Mucosa of descending colon (tissue), 3 donors: ENCODE measurements around the gene PQBP1. TPM values are rescaled to one million over a fixed set of nuclear protein-coding genes. Genes with fewer than 3 reads are reported as not detected.

ENCODE experiments used
- ATAC-seq: fragments of 200-7000 bp; cut with Tn5 transposase; one replicate; pipeline ENCODE4 v1.9.1; 2020; ENCODE audit warnings: mild to moderate bottlenecking, moderate library complexity
- DNase-seq, 3 donors: peaks; one replicate each; pipeline ENCODE4 v3.0.0-alpha.2; 2020
- H3K36me3 ChIP-seq: fragments of 200-600 bp; one replicate; pipeline ENCODE4 v1.8.0; 2021; ENCODE audit warnings: low read depth, mild to moderate bottlenecking
- H3K4me1 ChIP-seq: fragments of 200-600 bp; one replicate; pipeline ENCODE4 v1.8.0; 2021; ENCODE audit warnings: low read depth, mild to moderate bottlenecking
- H3K4me3 ChIP-seq: fragments of 200-600 bp; one replicate; pipeline ENCODE4 v1.8.0; 2021; ENCODE audit warnings: mild to moderate bottlenecking
- H3K9me3 ChIP-seq: fragments of 200-600 bp; one replicate; pipeline ENCODE4 v1.8.0; 2021; ENCODE audit warnings: mild to moderate bottlenecking
- intact Hi-C, 2 donors: fragments of 100-400 bp; cut with DNase I in 1 of 2; cut with micrococcal nuclease in 1 of 2; formaldehyde crosslinking; loops; one replicate each; pipeline versions ENCODE4 v1.11.0 to v1.11.1; 2022; cut with DNase I, micrococcal nuclease
- total RNA-seq, 3 donors: library from RNA; stranded (reverse); fragmentation: NEBNext Ultra II Directional in 2 of 3; extraction: Animal tissue kit (Norgen Biotek cat#: 25700) in 2 of 3; gene quantifications; one replicate each; pipeline versions ENCODE4 v1.2.1 to v1.2.4, GENCODE V29; 2021 to 2023
- TF ChIP-seq, protein P1 (sequence below): fragments of 200-600 bp; IDR thresholded peaks from one replicate; pipeline ENCODE4 v1.8.0; 2022; ENCODE audit warnings: antibody characterized with exemption, mild to moderate bottlenecking
- donor health status: DM: no; HTN: no; CAD: no; lungs with moderate emphysema.
- donor health status: DM: no; HTN: no; CAD: no.
- donor health status: DM: no; HTN: yes; CAD: no.

The PQBP1 gene
- total RNA-seq, 3 donors from 2014 or later: 55.5 to 88.8 (median 69.6) TPM

DNA sequence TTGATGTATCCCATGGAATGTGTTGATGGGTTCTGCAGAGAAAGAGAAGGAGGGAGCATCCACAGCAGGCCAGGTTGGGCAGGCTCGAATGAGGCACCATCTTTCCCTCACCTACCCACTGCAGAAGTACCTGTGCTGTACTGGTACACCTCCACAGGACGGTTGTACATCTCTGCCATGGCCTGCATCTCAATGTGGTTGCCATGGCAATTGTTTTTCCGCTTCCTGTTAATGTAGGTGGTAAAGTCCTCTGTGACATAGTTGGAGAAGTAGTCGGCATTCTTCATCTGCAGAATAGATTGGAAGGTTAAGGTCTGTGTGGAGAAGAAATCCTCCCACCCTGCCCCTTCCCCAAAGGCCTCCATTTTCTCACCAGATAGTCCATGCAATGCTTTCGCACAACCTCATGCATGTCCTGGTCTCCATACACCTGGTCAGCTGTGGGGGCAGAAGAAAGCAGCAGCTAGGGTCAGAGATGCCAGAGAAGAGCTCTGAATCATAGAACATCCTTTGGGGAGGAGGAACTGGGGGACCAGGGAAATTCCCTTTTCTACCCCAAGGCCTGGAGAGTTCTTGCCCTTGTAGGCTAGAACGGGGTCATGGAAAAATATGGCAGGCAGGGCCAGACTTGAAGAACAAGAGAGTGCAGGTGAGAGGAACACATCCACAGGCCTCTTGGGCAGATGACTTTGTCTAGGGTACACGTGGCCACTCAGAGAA lies 37.0 kb downstream of the PQBP1 start:
- intact Hi-C loops: no loop called here
- ATAC-seq: no peak
- Histone ChIP-seq H3K4me3 (no peak overlapping the region), H3K9me3 (no peaks in the 10 kb centered on the region), H3K36me3 (no peaks in the 10 kb centered on the region), H3K4me1 (no peaks in the 10 kb centered on the region)
- DNase-seq: no peak
- TF ChIP-seq, protein P1, sequence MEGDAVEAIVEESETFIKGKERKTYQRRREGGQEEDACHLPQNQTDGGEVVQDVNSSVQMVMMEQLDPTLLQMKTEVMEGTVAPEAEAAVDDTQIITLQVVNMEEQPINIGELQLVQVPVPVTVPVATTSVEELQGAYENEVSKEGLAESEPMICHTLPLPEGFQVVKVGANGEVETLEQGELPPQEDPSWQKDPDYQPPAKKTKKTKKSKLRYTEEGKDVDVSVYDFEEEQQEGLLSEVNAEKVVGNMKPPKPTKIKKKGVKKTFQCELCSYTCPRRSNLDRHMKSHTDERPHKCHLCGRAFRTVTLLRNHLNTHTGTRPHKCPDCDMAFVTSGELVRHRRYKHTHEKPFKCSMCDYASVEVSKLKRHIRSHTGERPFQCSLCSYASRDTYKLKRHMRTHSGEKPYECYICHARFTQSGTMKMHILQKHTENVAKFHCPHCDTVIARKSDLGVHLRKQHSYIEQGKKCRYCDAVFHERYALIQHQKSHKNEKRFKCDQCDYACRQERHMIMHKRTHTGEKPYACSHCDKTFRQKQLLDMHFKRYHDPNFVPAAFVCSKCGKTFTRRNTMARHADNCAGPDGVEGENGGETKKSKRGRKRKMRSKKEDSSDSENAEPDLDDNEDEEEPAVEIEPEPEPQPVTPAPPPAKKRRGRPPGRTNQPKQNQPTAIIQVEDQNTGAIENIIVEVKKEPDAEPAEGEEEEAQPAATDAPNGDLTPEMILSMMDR: no peak

DNA sequence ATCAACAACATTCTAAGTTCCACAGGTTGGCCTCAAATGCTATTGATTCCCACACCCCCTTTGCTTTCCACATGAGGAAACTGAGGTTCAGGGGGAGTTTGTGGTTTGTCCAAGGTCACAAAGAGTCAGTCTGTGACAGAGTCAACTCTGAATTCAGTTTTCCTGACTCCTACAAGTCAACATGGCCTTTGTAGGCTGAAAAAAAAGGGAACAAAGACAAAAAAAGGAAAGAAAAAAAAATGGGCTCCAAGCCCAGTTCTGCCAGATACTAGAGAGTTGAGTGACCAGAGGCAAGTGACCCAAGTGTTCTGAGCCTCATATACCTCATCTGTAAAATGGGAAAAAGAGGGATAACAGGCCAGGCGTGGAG lies 37.6 kb downstream of the PQBP1 start:
- H3K36me3 ChIP-seq: no peaks in the 10 kb centered on the region
- no peaks in the 10 kb centered on the region for H3K9me3 ChIP-seq
- ATAC-seq (no peak), DNase-seq (no peak)
- TF ChIP-seq, protein P1: no peak
- no peak overlapping the region for H3K4me3 ChIP-seq
- H3K4me1 ChIP-seq: no peaks in the 10 kb centered on the region
- intact Hi-C loops: no loop called here

DNA sequence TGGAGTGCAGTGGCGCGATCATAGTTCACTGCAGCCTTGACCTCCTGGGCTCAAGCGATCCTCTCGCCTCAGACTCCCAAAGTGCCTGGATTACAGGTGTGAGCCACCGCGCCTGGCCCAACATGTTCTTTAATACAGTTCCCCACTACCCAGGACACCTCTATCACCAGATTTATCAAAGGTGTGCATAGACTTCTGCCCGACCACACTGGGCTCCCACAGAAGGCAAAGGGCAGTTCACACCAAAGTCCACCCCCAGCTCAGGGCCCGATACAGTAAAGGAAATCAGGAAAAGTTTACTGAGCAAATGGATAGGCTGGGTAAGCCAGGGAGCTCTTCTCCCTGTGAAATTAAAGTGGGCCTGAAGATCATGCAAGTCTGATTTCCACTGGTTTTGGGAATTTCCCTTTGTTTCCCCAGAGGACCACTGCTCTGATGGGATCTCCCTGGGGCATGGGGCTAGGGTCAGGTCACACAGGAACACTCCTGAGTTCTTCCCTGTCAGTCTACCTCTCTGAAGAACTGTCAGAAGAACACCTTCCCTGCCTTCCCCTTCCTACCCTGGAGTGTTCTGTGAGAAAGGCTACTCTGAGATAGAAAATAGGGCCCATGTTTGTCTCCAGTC lies 38.8 kb downstream of the PQBP1 start:
- TF ChIP-seq, protein P1: no peak
- no peak for ATAC-seq
- H3K4me1 ChIP-seq: no peaks in the 10 kb centered on the region
- H3K9me3 ChIP-seq: no peaks in the 10 kb centered on the region
- DNase-seq: no peak
- no peak overlapping the region for H3K4me3 ChIP-seq
- H3K36me3 ChIP-seq: no peaks in the 10 kb centered on the region
- intact Hi-C loops: no loop called here

GRCh38 chrX:48937054-48937907 lies 39.6 kb downstream of the PQBP1 start:
- peak; percentile 80 for ATAC-seq
- intact Hi-C loops: no loop called here
- Histone ChIP-seq H3K4me1 (no peaks in the 10 kb centered on the region), H3K36me3 (no peaks in the 10 kb centered on the region), H3K9me3 (no peaks in the 10 kb centered on the region), H3K4me3 (no peak overlapping the region)
- TF ChIP-seq, protein P1: no peak
- peak; percentile 65 to 94 (median 75) for DNase-seq

DNA sequence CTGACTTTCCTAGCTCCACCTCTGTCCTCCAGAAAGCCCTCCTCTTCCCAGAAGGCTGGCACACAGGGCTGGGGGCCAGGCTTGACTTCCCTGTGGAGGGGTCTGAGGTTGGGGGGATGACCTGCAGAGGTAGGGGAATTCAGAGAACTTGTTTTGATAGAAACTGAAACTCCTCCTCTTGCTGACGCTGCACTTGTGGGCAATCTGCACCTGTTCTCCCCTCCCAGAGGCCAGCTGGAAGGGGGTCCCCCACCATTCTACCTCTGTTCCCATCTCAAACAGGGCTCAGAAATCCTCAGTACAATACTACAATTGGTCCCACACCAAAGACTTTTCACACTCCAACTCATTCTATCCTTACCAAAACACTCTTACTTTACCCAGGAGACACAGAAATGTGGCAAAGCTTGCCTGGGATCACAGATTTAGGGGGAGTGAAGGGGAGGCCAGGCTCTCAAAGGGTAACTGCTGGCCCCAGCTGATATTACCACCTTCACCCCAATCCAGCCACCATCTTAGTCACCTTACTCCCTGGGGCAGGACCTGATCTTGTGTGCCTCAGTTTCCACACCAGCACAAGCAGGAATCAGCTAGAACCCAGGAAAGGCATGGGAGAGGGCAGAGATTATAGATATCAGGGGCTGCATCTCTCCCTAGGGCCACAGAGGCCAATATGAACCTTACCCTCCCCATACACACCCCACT lies 41.1 kb downstream of the PQBP1 start:
- Histone ChIP-seq H3K9me3 (no peaks in the 10 kb centered on the region), H3K4me3 (no peak overlapping the region), H3K4me1 (no peaks in the 10 kb centered on the region), H3K36me3 (no peaks in the 10 kb centered on the region)
- DNase-seq (peak in 1 of 3 donors; percentile 66), ATAC-seq (peak; percentile 40)
- intact Hi-C loops: no loop called here
- TF ChIP-seq, protein P1: no peak
